RWPE2 (cell line): ENCODE measurements around the gene ZSWIM6.

Experiments
- ATAC-seq: fragments of 200-7000 bp; cut with Tn5 transposase; 3 replicates; pipeline ENCODE4 v1.9.1; 2021; ENCODE audit warnings: low read depth
- DNase-seq: peaks from one replicate; pipeline ENCODE4 v3.0.0-alpha.2; 2020; ENCODE audit warnings: low spot score
- H3K27ac ChIP-seq: fragments of 450-650 bp; 2 replicates; pipeline ENCODE4 v1.5.1; 2017; ENCODE audit warnings: mild to moderate bottlenecking; ENCODE audit not compliant: poor library complexity, severe bottlenecking
- H3K27me3 ChIP-seq: fragments of 250-450 bp; sonication (Bioruptor Pico); 2 replicates; pipeline ENCODE4 v1.5.1; 2021; ENCODE audit warnings: mild to moderate bottlenecking, moderate library complexity; ENCODE audit not compliant: insufficient read depth, poor library complexity, severe bottlenecking
- H3K36me3 ChIP-seq: fragments of 250-450 bp; sonication (Bioruptor Pico); 2 replicates; pipeline ENCODE4 v1.5.1; 2020; ENCODE audit warnings: low read depth, mild to moderate bottlenecking, moderate library complexity
- H3K4me1 ChIP-seq: fragments of 250-450 bp; sonication (Bioruptor Pico); 2 replicates; pipeline ENCODE4 v1.5.1; 2021; ENCODE audit warnings: mild to moderate bottlenecking, moderate library complexity; ENCODE audit not compliant: insufficient read depth, poor library complexity, severe bottlenecking
- H3K4me3 ChIP-seq: fragments of 250-450 bp; sonication (Bioruptor Pico); 2 replicates; pipeline ENCODE4 v1.5.1; 2021; ENCODE audit warnings: mild to moderate bottlenecking, moderate library complexity; ENCODE audit not compliant: severe bottlenecking
- H3K9me3 ChIP-seq: fragments of 250-450 bp; sonication (Bioruptor Pico); 2 replicates; pipeline ENCODE4 v1.5.1; 2021; ENCODE audit warnings: mild to moderate bottlenecking, moderate library complexity; ENCODE audit not compliant: severe bottlenecking
- CTCF ChIP-seq: fragments of 450-650 bp; IDR thresholded peaks from one replicate; pipeline ENCODE4 v1.5.1; 2017; ENCODE audit warnings: mild to moderate bottlenecking, moderate library complexity; ENCODE audit not compliant: poor library complexity, severe bottlenecking

Gene ZSWIM6

GRCh38 chr5:61331407-61332357 lies at the start of gene ZSWIM6:
TSS of gene ZSWIM6 (plus strand) at chr5:61332258. CDS start at chr5:61332273, 15 bp downstream.
- no peak for TF ChIP-seq CTCF
- Histone ChIP-seq H3K27me3 (no peaks in the 10 kb centered on the region), H3K27ac (peak within 1 kb of the TSS; percentile 85)

GRCh38 chr5:61283471-61283870 lies 48.6 kb upstream of the ZSWIM6 start:
- Histone ChIP-seq H3K27me3 (no peaks in the 10 kb centered on the region), H3K4me1 (peaks cover 24% of the 10 kb centered on the region), H3K4me3 (no peak overlapping the region), H3K27ac (no peak overlapping the region), H3K36me3 (no peaks in the 10 kb centered on the region), H3K9me3 (no peaks in the 10 kb centered on the region)
- no peak for DNase-seq
- no peak for ATAC-seq
- TF ChIP-seq CTCF, result no peak

More at GRCh38 chr5:61331407-61332357, at the start of gene ZSWIM6:
- Histone ChIP-seq H3K4me1 (peaks cover 31% of the 10 kb centered on the region), H3K9me3 (no peaks in the 10 kb centered on the region), H3K36me3 (0 out of 2 replicates have a peak, but pooled peaks cover 4% of the 10 kb centered on the region), H3K4me3 (peak within 1 kb of the TSS; percentile 74)
- DNase-seq (peak; percentile 99), ATAC-seq (peak; percentile 59)

GRCh38 chr5:61285531-61285930 lies 46.5 kb upstream of the ZSWIM6 start:
- no peak for TF ChIP-seq CTCF
- no peaks in the 10 kb centered on the region for H3K36me3 ChIP-seq
- H3K27me3 ChIP-seq, result no peaks in the 10 kb centered on the region
- no peak overlapping the region for H3K4me3 ChIP-seq
- ATAC-seq (no peak), DNase-seq (no peak)
- H3K27ac ChIP-seq, result no peak overlapping the region
- no peaks in the 10 kb centered on the region for H3K9me3 ChIP-seq
- H3K4me1 ChIP-seq, result peaks cover 17% of the 10 kb centered on the region

GRCh38 chr5:61286446-61287132 lies 45.5 kb upstream of the ZSWIM6 start:
- Histone ChIP-seq H3K4me1 (peaks cover 14% of the 10 kb centered on the region), H3K9me3 (no peaks in the 10 kb centered on the region), H3K27me3 (no peaks in the 10 kb centered on the region), H3K27ac (no peak overlapping the region), H3K36me3 (no peaks in the 10 kb centered on the region), H3K4me3 (no peak overlapping the region)
- DNase-seq (no peak), ATAC-seq (peak; percentile 33; the same call in 1 of the 3 replicates)
- no peak for TF ChIP-seq CTCF
